Trophoblast cell (in vitro differentiated cells and primary cell): ENCODE data around the gene CHMP2A.
"Not testable (repeated sequence)": the region's sequence is repeated elsewhere in the genome, so short reads cannot be mapped to it uniquely, and the experiment has no call there.

Experiments
- DNase-seq, 2 donors: peaks; one replicate each; pipeline ENCODE4 v3.0.0-alpha.2; 2016
- H2AFZ ChIP-seq: 2 replicates; pipeline ENCODE4 v1.6.1; 2013; ENCODE audit warnings: low read length, moderate library complexity, mild to moderate bottlenecking; ENCODE audit not compliant: insufficient read depth, poor library complexity
- H2AK5ac ChIP-seq: 2 replicates; pipeline ENCODE4 v1.6.1; 2013; ENCODE audit warnings: mild to moderate bottlenecking, low read length
- H2BK120ac ChIP-seq: 2 replicates; pipeline ENCODE4 v1.6.1; 2013; ENCODE audit warnings: low read length, mild to moderate bottlenecking, moderate library complexity; ENCODE audit not compliant: insufficient read depth, poor library complexity
- H2BK12ac ChIP-seq: 2 replicates; pipeline ENCODE4 v1.6.1; 2013; ENCODE audit warnings: mild to moderate bottlenecking, low read length, moderate library complexity
- H2BK5ac ChIP-seq: 2 replicates; pipeline ENCODE4 v1.6.1; 2013; ENCODE audit warnings: low read length, low read depth, moderate library complexity, mild to moderate bottlenecking; ENCODE audit not compliant: poor library complexity
- H3K14ac ChIP-seq: 2 replicates; pipeline ENCODE4 v1.6.1; 2013; ENCODE audit warnings: mild to moderate bottlenecking, low read length
- H3K18ac ChIP-seq: 2 replicates; pipeline ENCODE4 v1.6.1; 2013; ENCODE audit warnings: mild to moderate bottlenecking, low read length
- H3K23ac ChIP-seq: 2 replicates; pipeline ENCODE4 v1.6.1; 2013; ENCODE audit warnings: low read length
- H3K27ac ChIP-seq: 2 replicates; pipeline ENCODE4 v1.5.1; 2013; ENCODE audit warnings: low read depth, mild to moderate bottlenecking, inconsistent platforms, low read length, moderate library complexity
- H3K27me3 ChIP-seq: 2 replicates; pipeline ENCODE4 v1.6.1; 2013; ENCODE audit warnings: inconsistent platforms, mild to moderate bottlenecking, low read length, moderate library complexity; ENCODE audit not compliant: insufficient read depth
- H3K36me3 ChIP-seq, 2 experiments: 1 replicate in 1 of 2; 2 replicates in 1 of 2; pipeline ENCODE4 v1.6.1; 2013; ENCODE audit warnings: low read length in 2 of 2, mild to moderate bottlenecking in 2 of 2, moderate library complexity in 1 of 2; ENCODE audit not compliant: insufficient read depth in 2 of 2, control insufficient read depth in 1 of 2
- H3K4ac ChIP-seq: 2 replicates; pipeline ENCODE4 v1.6.1; 2013; ENCODE audit warnings: low read depth, mild to moderate bottlenecking, low read length, moderate library complexity
- H3K4me1 ChIP-seq, 2 experiments: 1 replicate in 1 of 2; 2 replicates in 1 of 2; pipeline ENCODE4 v1.6.1; 2013; ENCODE audit warnings: low read length in 2 of 2, mild to moderate bottlenecking in 2 of 2, moderate library complexity in 1 of 2; ENCODE audit not compliant: insufficient read depth in 2 of 2, control insufficient read depth in 1 of 2
- H3K4me2 ChIP-seq: 2 replicates; pipeline ENCODE4 v1.6.1; 2013; ENCODE audit warnings: inconsistent platforms, mild to moderate bottlenecking, low read length, moderate library complexity
- H3K4me3 ChIP-seq: 2 replicates; pipeline ENCODE4 v1.5.1; 2013; ENCODE audit warnings: mild to moderate bottlenecking, low read depth, low read length, inconsistent platforms
- H3K79me1 ChIP-seq: one replicate; pipeline ENCODE4 v1.6.1; 2013; ENCODE audit warnings: low read length
- H3K79me2 ChIP-seq: 2 replicates; pipeline ENCODE4 v1.6.1; 2013; ENCODE audit warnings: low read length, mild to moderate bottlenecking; ENCODE audit not compliant: control insufficient read depth, insufficient read depth, poor library complexity
- H3K9ac ChIP-seq: 2 replicates; pipeline ENCODE4 v1.6.1; 2013; ENCODE audit warnings: mild to moderate bottlenecking, low read length
- H3K9me3 ChIP-seq: 2 replicates; pipeline ENCODE4 v1.6.1; 2013; ENCODE audit warnings: low read depth, mild to moderate bottlenecking, control low read depth, inconsistent platforms, low read length; ENCODE audit not compliant: insufficient read depth
- H4K12ac ChIP-seq: 2 replicates; pipeline ENCODE4 v1.6.1; 2013; ENCODE audit warnings: low read depth, mild to moderate bottlenecking, low read length, moderate library complexity
- H4K8ac ChIP-seq: 2 replicates; pipeline ENCODE4 v1.6.1; 2013; ENCODE audit warnings: low read depth, mild to moderate bottlenecking, low read length, moderate library complexity
- H4K91ac ChIP-seq: one replicate; pipeline ENCODE4 v1.6.1; 2013; ENCODE audit warnings: low read depth, mild to moderate bottlenecking, low read length, moderate library complexity
- WGBS: extraction: QIAGEN DNeasy Blood & Tissue Kit; methylation state at CpG from one replicate; pipeline ENCODE4 v1.1.7; 2013; ENCODE audit warnings: missing lambda C conversion rate; ENCODE audit not compliant: insufficient read length, insufficient coverage; ENCODE audit errors: extremely low coverage; 5-methylcytosine and 5-hydroxymethylcytosine counted together

Gene CHMP2A

DNA sequence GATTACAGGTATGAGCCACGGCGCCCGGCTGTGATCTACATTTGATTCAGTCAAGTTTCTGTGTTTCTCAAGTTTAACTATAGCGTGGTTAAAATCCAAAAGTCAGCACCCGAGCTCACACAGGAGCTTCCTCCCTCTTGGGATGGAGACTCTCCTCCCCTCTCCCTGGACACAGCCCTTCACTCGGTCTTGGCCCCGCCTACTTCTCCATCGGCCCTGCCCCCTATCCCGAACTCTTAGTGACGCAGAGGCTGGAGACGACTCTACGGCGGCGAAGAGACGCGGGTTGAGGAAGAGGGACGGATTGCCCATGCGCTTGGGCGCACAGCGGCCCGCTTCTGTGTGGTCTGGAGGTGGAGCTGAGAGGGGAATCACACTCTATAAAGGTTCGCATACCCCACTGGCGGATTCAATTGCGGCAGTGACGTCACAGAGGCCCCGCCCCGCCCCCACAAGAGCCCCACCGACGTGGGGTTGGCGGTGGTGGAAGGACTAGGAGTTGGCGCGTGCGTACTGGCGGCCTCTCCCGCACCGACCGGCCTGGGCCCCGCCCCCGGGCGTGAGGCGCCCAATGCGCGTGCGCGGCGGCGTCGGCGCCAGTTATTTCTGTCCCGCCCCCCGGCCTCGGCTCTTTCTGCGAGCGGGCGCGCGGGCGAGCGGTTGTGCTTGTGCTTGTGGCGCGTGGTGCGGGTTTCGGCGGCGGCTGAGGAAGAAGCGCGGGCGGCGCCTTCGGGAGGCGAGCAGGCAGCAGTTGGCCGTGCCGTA, 10.9 kb downstream of the CHMP2A start, which contains the start of gene TRIM28:
Gene TRIM28 (plus strand): TSS at position 239 of the 765 bp plus-strand sequence. CDS start 694 bp downstream, outside the sequence.
- no peak within 1 kb of the TSS for H3K23ac ChIP-seq
- no CpG with 5 or more reads among the region's 73 CpGs for WGBS
- H3K36me3 ChIP-seq, result peaks cover 30 to 33% of the 10 kb centered on the region in 2 experiments

DNA sequence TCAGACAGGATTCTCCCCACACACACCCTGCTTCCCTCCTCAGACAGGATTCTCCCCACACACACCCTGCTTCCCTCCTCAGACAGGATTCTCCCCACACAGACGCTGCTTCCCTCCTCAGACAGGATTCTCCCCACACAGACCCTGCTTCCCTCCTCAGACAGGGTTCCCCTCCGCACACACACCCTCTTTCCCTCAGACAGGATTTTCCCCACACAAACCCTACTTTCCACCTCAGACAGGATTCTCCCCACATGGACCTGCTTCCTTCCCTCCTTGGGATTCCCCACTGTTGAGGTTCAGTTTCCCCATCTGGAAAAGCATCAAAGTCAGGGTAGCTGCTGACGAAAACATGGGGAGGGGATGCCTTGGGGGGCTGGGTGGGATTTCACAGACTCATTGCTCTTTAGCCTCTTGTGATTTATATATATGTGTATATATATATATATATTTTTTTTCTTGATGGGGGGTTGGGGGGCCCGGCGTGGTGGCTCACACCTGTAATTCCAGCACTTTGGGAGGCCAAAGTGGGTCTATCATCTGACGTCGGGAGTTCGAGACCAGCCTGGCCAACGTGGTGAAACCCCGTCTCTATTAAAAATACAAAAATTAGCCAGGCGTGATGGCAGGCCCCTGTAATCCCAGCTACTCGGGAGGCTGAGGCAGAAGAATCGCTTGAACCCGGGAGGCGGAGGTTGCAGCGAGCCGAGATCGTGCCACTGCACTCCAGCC, 12.1 kb downstream of the CHMP2A start:
- not testable (repeated sequence) for H2AFZ ChIP-seq, H2AK5ac ChIP-seq, H3K4ac ChIP-seq, H2BK5ac ChIP-seq, H2BK120ac ChIP-seq, H3K14ac ChIP-seq, H3K27ac ChIP-seq, DNase-seq, H3K4me3 ChIP-seq, H3K4me2 ChIP-seq, H3K18ac ChIP-seq, H3K9ac ChIP-seq, H3K27me3 ChIP-seq, H3K9me3 ChIP-seq, H4K12ac ChIP-seq, H2BK12ac ChIP-seq
- Histone ChIP-seq H3K4me1 (peaks cover 7 to 19% of the 10 kb centered on the region in 2 experiments), H3K79me1 (peaks cover 22% of the 10 kb centered on the region), H3K79me2 (peaks cover 29% of the 10 kb centered on the region), H3K23ac (peak overlapping the region; percentile 83), H3K36me3 (peaks cover 18 to 21% of the 10 kb centered on the region in 2 experiments), H4K91ac (peak overlapping the region; percentile 92), H4K8ac (peak overlapping the region; percentile 84)
- WGBS, result no CpG with 5 or more reads among the region's 18 CpGs

More for the DNA sequence above, 10.9 kb downstream of the CHMP2A start, which contains the start of gene TRIM28:
- peaks cover 15% of the 10 kb centered on the region for H3K79me1 ChIP-seq
- peak within 1 kb of the TSS; percentile 99 for H3K14ac ChIP-seq
- H4K12ac ChIP-seq, result peak within 1 kb of the TSS; percentile 86
- peak within 1 kb of the TSS; percentile 99 for H3K4ac ChIP-seq
- peak within 1 kb of the TSS; percentile 100 for H3K18ac ChIP-seq
- peak within 1 kb of the TSS; percentile 97 for H3K4me3 ChIP-seq
- DNase-seq, result peak; percentile 97 to 98
- peaks cover 4% of the 10 kb centered on the region for H3K9me3 ChIP-seq
- peaks cover 26% of the 10 kb centered on the region for H3K79me2 ChIP-seq
- peak within 1 kb of the TSS; percentile 98 for H3K27ac ChIP-seq
- peak within 1 kb of the TSS; percentile 92 for H2AFZ ChIP-seq
- H3K9ac ChIP-seq, result peak within 1 kb of the TSS; percentile 99
- peaks cover 4% of the 10 kb centered on the region for H3K27me3 ChIP-seq
- H2BK12ac ChIP-seq, result peak within 1 kb of the TSS; percentile 1
- H2BK120ac ChIP-seq, result peak within 1 kb of the TSS; percentile 92
- peak within 1 kb of the TSS; percentile 97 for H2BK5ac ChIP-seq
- H3K4me1 ChIP-seq, result peaks cover 7 to 14% of the 10 kb centered on the region in 2 experiments
- peak within 1 kb of the TSS; percentile 94 for H4K91ac ChIP-seq
- H2AK5ac ChIP-seq, result peak within 1 kb of the TSS; percentile 81
- peak within 1 kb of the TSS; percentile 94 for H4K8ac ChIP-seq
- peak within 1 kb of the TSS; percentile 67 for H3K4me2 ChIP-seq

DNA sequence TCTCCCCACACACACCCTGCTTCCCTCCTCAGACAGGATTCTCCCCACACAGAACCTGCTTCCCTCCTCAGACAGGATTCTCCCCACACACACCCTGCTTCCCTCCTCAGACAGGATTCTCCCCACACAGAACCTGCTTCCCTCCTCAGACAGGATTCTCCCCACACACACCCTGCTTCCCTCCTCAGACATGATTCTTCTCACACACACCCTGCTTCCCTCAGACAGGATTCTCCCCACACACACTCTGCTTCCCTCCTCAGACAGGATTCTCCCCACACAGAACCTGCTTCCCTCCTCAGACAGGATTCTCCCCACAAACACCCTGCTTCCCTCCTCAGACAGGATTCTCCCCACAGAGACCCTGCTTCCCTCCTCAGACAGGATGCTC, 15.7 kb downstream of the CHMP2A start:
- H3K23ac ChIP-seq, H3K27ac ChIP-seq, H4K91ac ChIP-seq, DNase-seq, H3K4me1 ChIP-seq, H3K27me3 ChIP-seq, H3K9ac ChIP-seq, H2BK5ac ChIP-seq, H2AK5ac ChIP-seq, H3K18ac ChIP-seq, H4K12ac ChIP-seq, H3K4me2 ChIP-seq, H3K14ac ChIP-seq, H2BK12ac ChIP-seq, H3K4ac ChIP-seq, H3K4me3 ChIP-seq, H4K8ac ChIP-seq, H2AFZ ChIP-seq, H3K36me3 ChIP-seq, H3K9me3 ChIP-seq, H2BK120ac ChIP-seq, H3K79me2 ChIP-seq: not testable (repeated sequence)
- H3K79me1 ChIP-seq, result peaks cover 16% of the 10 kb centered on the region

DNA sequence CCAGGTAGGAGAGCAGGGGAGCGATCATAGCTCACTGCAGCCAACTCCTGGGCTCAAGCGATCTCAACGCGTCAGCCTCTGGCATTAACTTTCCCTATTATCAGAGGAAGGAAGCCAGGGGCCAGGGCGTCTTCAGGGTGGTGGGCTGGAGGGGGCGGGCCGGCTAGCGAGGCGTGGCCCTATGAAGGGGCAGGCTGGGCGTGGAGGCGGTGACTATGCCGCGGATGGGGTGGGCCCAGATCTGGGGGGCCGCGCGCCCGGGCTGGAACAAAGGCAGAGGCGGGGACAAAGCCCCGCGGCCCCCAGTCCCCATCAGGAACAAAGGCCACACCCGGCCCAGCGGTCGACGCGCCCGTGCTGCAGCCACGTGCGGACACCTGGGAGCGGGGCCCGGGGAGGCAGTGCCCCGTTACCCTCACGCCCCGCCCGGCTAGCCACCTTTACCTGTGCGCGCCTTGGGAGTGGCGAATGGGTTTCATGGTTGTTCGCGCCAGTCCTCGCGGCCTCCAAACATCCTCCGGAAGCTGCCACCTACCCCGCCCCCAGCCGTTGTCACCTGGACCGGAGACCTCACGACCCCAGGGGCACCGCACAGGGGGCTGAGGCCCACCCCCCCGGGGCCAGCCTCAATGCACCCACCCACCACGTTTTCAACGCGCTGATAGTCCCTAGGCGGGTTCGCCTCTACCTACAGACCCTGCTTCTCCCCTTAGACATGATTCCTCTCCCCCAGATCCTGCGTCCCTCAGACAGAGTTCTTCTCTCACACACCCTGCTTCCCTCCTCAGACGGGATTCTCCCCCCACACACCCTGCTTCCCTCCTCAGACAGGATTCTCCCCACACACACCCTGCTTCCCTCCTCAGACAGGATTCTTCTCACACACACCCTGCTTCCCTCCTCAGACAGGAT, 16.4 kb downstream of the CHMP2A start:
- peak overlapping the region; percentile 61 for H2BK5ac ChIP-seq
- H4K12ac ChIP-seq, result peak overlapping the region; percentile 96
- peaks cover 2% of the 10 kb centered on the region for H3K9me3 ChIP-seq
- peak overlapping the region; percentile 81 for H2AK5ac ChIP-seq
- peaks cover 3% of the 10 kb centered on the region for H3K79me2 ChIP-seq
- H3K9ac ChIP-seq, result peak overlapping the region; percentile 83
- no peaks in the 10 kb centered on the region for H3K36me3 ChIP-seq
- H4K8ac ChIP-seq, result peak overlapping the region; percentile 95
- H3K4me2 ChIP-seq, result peak overlapping the region; percentile 74
- DNase-seq, result peak in 1 of 2 donors; percentile 40
- H2BK12ac ChIP-seq, result no peak overlapping the region
- peaks cover 0 to 8% of the 10 kb centered on the region in 2 experiments for H3K4me1 ChIP-seq
- no peak overlapping the region for H3K23ac ChIP-seq
- H3K27me3 ChIP-seq, result peaks cover 4% of the 10 kb centered on the region
- peak overlapping the region; percentile 95 for H4K91ac ChIP-seq
- no CpG with 5 or more reads among the region's 55 CpGs for WGBS
- H3K4me3 ChIP-seq, result peak overlapping the region; percentile 64
- peak overlapping the region; percentile 92 for H2AFZ ChIP-seq
- peak overlapping the region; percentile 88 for H2BK120ac ChIP-seq
- H3K4ac ChIP-seq, result peak overlapping the region; percentile 83
- H3K18ac ChIP-seq, result peak overlapping the region; percentile 93
- H3K14ac ChIP-seq, result peak overlapping the region; percentile 96
- H3K79me1 ChIP-seq, result peaks cover 11% of the 10 kb centered on the region
- peak overlapping the region; percentile 59 for H3K27ac ChIP-seq
